HuH-7.5 (cell line): ENCODE data around the gene HSD3B1.
"Not testable (repeated sequence)": the region's sequence is repeated elsewhere in the genome, so short reads cannot be mapped to it uniquely, and the experiment has no call there.

ENCODE experiments used
- DNase-seq: peaks from one replicate; pipeline ENCODE4 v3.0.0; 2011; ENCODE audit warnings: low spot score

HSD3B1 gene

GRCh38 chr1:119553302-119554071 is 46.5 kb downstream of the HSD3B1 start:
- not testable (repeated sequence) for DNase-seq

- no peak for DNase-seq
Observed at GRCh38 chr1:119554183-119554582, 47.2 kb downstream of the HSD3B1 start.

GRCh38 chr1:119556423-119556822 is 49.4 kb downstream of the HSD3B1 start:
- no peak for DNase-seq

DNA sequence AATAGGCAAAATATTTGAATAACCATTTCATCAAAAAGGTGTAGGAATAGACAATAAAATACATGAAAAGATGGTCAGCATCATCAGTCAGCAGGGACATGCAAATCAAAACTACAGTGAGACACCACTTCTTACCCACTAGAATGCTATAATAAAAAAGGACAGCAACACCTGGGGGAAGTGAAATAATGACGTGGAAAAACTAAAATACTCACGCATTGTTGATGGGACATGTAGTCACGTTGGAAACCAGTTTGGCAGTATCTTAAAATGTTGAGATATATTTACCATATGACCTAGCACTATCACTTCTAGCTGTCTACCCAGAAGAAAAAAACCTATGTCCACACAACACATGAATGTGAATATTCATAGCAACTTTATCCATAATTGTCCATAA is 53.4 kb downstream of the HSD3B1 start:
- not testable (repeated sequence) for DNase-seq

GRCh38 chr1:119564548-119564947 is 57.5 kb downstream of the HSD3B1 start:
- DNase-seq: no peak
